ENCODE measurements around the gene ARID3A. TPM values are rescaled to one million over a fixed set of nuclear protein-coding genes. Genes with fewer than 3 reads are reported as not detected.
A peak's percentile ranks its signal among the peaks of the same experiment; 100 is the strongest.
"Not testable (repeated sequence)": the region's sequence is repeated elsewhere in the genome, so short reads cannot be mapped to it uniquely, and the experiment has no call there.

The ARID3A gene
- polyA plus RNA-seq, 3 donors, result 3.6 to 8.2 (median 8.0) TPM

DNA sequence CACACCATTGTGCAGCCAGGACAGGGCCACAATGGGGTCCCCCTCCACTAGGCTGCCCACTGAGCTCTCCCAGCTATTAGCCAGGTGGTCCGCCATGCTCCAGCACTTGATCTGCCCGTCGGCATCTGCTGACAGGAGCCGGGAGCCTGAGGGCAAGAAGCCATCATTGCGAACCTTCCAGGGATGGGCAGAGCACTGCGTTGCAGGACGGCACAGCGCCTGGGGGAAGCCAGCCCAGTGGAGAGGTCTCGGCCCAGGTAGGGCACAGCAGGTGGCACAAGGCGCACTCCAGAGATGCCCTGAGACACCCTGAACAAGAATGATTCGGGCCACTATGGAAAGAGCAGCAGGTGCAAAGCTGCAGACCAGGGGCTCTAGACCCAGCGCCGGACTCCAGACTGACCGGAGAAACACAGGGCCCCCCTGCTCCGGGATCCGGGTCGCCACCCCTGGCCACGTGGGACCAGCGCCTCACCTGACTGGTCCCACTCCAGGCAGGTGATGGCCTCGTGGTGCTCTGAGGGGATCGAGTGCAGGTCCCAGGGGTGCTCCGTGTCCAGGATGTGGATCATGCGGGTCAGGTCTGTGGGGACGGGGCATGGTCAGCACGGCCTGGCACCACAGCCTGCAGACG is 36.1 kb upstream of the ARID3A start:
- no peak overlapping the region for H3K27ac ChIP-seq (ENCODE audit: low read depth, low read length)
- WGBS, 3 donors, result 93 to 96% (median 94%) methylated on average over 23 to 26 of the region's 26 CpGs

GRCh38 chr19:890831-891230 is 35.0 kb upstream of the ARID3A start:
- WGBS, 3 donors, result 89 to 96% (median 92%) methylated on average over 18 of the region's 18 CpGs
- no peak overlapping the region for H3K27ac ChIP-seq (ENCODE audit: low read depth, low read length)

DNA sequence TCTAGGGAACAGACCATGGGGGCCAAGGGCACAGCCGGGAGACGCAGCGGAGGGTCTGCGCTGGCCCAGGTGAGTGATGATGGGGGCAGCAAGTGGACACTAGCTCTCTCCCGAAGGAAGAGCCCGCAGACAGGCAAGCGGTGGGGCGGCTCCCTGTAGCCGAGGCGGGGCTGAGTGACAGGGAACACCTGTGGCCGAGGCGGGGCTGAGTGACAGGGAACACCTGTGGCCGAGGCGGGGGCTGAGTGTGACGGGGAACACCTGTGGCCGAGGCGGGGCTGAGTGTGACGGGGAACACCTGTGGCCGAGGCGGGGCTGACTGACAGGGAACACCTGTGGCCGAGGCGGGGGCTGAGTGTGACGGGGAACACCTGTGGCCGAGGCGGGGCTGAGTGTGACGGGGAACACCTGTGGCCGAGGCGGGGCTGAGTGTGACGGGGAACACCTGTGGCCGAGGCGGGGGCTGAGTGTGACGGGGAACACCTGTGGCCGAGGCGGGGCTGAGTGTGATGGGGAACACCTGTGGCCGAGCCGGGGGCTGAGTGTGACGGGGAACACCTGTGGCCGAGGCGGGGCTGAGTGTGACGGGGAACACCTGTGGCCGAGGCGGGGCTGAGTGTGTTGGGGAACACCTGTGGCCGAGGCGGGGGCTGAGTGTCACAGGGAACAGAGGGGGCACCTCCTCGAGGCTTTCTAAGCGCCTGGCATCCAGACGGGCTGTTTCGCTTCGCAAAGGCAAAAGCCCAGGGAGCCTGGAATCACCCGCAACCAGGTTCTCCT is 34.2 kb upstream of the ARID3A start:
- WGBS, 3 donors, result 15 to 73% (median 63%) methylated on average over 47 to 50 of the region's 50 CpGs
- H3K27ac ChIP-seq (ENCODE audit: low read depth, low read length), result not testable (repeated sequence)

DNA sequence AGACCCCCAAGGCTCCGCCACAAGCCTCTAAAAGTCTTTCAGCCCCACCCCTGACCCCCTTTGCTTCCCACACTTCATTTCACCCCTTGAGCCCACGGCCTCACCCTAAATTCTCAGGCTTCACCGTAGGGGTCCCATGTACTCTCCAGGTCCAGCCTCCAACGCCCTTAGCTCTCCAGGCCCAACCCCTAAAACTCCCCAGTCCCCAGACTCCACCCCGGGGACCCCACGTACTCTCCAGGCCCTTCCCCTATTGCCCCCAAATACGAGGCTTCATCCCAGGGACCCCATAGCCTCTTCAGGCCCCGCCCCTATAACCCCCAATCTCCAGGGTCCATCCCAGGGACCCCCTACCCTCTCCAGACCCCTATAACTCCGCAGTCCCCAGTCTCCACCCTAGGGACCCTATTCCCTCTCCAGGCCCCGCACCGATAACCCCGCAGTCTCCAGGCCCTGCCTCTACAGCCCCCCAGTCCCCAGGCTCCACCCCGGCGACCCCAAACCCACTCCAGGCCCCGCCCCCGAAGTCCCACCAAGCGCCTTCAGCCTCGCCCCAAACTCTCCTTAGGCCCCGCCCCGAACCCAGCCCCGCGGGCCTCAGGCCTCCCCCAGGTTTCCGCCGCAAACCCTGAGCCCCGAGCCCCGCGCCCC is 33.5 kb upstream of the ARID3A start:
- peak overlapping the region; percentile 29 for H3K27ac ChIP-seq (ENCODE audit: low read depth, low read length)
- 4 to 5% (median 4%) methylated on average over 22 to 27 of the region's 27 CpGs for WGBS, 3 donors

- peak within 1 kb of the TSS; percentile 29 for H3K27ac ChIP-seq (ENCODE audit: low read depth, low read length)
- WGBS, 3 donors, result 1 to 2% (median 1%) methylated on average over 47 to 69 of the region's 69 CpGs
Observed at GRCh38 chr19:892894-893689, 32.7 kb upstream of the ARID3A start, which contains the start of the genes MED16 and RNU6-9. Gene MED16, minus strand, starts transcription at chr19:893187. Its CDS starts 2,056 bp downstream, at chr19:891131. Gene RNU6-9, plus strand, starts transcription at chr19:893484.

DNA sequence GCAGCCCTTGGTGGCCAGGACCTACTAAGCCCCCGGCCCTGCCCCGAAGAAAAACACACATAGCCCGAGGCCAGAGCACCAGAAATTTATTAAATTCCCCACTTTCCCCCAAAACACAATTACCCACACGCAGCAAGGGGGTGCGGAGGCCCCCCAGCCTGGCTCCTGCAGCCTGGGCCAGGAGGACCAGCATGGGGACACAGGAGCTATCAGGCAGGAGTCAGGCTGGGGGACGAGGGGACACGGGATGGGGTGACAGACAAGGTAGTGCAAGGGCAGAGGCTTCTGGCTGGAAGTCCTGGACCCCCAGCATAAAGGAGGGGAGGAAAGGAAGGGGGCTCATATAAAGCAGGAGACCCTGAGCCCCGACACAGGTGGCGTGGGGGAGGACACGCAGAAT is 29.4 kb upstream of the ARID3A start:
- WGBS, 3 donors, result 88 to 96% (median 94%) methylated on average over 10 of the region's 10 CpGs
- no peak overlapping the region for H3K27ac ChIP-seq (ENCODE audit: low read depth, low read length)

DNA sequence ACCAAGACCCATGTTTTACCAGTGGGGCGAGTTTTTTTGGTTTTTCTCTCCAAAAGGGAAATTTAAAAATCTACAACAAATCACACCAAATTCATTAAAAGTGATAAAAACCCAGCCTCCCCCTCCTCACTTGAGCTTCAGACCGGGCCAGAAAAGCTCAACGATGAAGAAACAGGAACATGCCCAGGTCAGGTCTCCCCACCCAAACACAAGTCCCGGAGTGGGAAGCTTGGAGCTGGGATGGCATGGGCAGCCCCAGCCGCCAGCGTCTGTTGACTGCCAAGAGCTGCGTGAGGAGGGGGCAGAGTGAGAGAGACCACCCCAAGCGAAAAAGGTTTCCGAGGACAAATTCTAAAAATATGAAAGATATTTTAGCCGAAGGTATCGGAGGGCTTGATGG is 28.8 kb upstream of the ARID3A start:
- no peak overlapping the region for H3K27ac ChIP-seq (ENCODE audit: low read depth, low read length)
- WGBS, 3 donors, result 91% methylated on average over 11 of the region's 11 CpGs

DNA sequence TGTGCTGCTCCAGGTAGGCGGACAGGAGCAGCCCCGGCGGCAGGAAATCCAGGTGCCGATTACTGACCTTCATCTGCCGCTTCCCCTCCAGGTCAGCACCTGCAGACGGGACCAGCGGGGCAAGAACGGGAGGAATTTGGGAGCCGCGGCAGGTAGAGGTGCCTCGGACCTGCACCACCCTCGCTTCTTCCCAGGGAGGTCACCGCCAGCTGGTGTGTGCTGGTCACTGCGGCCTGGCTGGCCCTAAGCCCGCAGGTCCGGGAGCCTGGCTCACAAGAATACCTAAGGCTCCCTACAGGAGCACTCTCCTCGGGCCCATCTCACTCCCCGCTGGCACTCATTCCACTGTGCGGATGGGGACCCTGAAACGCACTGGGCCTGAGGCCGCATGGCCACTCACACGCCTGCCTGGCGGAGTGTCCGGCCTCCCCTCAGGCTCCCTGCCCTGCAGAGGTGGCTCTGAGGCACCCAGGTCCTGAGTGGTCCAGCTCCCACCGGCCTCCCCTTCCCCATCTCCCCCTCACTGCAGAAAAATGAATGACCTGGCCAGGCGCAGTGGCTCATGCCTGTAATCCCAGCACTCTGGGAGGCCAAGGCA is 28.3 kb upstream of the ARID3A start:
- WGBS, 3 donors, result 87 to 93% (median 92%) methylated on average over 22 to 26 of the region's 26 CpGs
- no peak overlapping the region for H3K27ac ChIP-seq (ENCODE audit: low read depth, low read length)

GRCh38 chr19:898663-899062 is 27.2 kb upstream of the ARID3A start:
- WGBS, 3 donors, result 82 to 87% (median 83%) methylated on average over 19 to 20 of the region's 20 CpGs
- no peak overlapping the region for H3K27ac ChIP-seq (ENCODE audit: low read depth, low read length)

DNA sequence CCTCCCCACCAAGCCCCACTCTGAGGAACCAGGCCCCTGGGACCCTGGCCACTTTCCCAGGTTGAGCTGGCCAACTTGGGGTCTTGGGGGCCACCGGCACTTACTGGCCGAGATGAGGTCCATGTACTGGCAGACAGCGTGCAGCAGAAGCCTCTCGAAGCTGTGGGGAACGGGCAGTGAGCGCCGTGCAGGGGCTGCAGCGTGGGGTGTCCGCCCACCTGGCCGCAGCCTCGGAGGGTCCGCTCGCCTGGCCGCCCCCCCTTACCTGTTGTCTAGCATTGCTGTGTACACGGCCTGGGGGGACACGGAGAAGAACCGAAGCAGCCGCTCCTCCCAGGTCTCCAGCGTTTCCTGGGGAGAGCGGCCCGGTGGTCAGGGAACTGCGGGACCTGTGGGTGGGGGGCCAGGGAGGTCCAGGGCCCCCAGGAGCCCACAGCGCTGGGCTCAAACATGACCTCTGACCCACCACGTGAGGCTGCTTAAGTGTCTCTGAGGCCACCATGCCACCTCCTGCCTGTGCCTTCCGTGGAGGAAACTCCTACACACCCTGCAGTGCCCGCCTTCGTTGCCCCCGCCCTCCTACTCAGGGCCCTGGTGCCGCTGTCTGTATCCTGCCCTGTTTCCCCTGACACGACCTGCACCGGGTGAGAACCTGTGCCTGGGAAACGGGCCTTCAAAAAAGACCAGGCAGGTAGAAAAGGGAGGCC is 26.3 kb upstream of the ARID3A start:
- 93% methylated on average over 31 to 32 of the region's 32 CpGs for WGBS, 3 donors
- H3K27ac ChIP-seq (ENCODE audit: low read depth, low read length), result no peak overlapping the region

- WGBS, 3 donors, result 89 to 91% (median 89%) methylated on average over 15 of the region's 15 CpGs
- no peak overlapping the region for H3K27ac ChIP-seq (ENCODE audit: low read depth, low read length)
Observed at GRCh38 chr19:900043-900301, 25.9 kb upstream of the ARID3A start.

- no peak overlapping the region for H3K27ac ChIP-seq (ENCODE audit: low read depth, low read length)
- WGBS, 3 donors, result 79 to 85% (median 84%) methylated on average over 27 to 30 of the region's 30 CpGs
Observed at GRCh38 chr19:900302-901111, 25.3 kb upstream of the ARID3A start.

GRCh38 chr19:901216-902092 is 24.4 kb upstream of the ARID3A start:
- 90 to 97% (median 95%) methylated on average over 27 of the region's 27 CpGs for WGBS, 3 donors
- no peak overlapping the region for H3K27ac ChIP-seq (ENCODE audit: low read depth, low read length)

GRCh38 chr19:902093-902370 is 23.8 kb upstream of the ARID3A start:
- 89 to 91% (median 90%) methylated on average over 7 of the region's 7 CpGs for WGBS, 3 donors
- no peak overlapping the region for H3K27ac ChIP-seq (ENCODE audit: low read depth, low read length)

DNA sequence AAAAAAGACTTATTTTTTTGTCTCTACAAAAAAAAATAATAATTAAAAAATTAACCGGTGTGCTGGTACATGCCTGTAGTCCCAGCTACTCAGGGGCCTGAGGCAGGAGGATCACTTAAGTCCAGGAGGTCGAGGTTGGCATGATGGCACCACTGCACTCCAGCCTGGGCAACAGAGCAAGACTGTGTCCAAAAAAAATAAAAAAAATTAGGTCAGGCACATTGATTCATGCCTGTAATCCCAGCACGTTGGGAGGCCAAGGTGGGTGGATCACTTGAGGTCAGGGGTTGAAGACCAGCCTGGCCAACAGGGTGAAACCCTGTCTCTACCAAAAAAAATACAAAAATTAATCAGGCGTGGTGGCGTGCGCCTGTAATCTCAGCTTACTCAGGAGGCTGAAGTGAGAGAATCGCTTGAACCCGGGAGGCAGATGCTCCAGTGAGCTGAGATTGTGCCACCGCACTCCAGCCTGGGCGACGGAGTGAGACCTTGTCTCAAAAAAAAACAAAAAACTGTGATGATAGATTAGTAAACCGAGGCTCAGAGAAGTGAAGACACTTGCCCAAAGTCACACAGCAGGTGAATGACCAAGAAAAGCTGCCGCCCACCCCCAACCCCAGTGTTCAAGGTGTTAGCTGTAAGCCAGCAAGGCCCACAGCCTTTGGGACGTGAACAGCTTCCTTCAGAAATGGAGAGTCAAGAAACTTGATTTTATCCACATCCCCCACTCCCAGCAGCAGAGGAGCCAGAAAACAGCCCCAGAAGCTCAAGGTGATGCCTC is 23.2 kb upstream of the ARID3A start:
- no peak overlapping the region for H3K27ac ChIP-seq (ENCODE audit: low read depth, low read length)

More for the DNA sequence above, 23.2 kb upstream of the ARID3A start:
- WGBS, 3 donors, result 82 to 93% (median 90%) methylated on average over 14 of the region's 14 CpGs
